Measurements from ENCODE around the gene POLD1. TPM values are rescaled to one million over a fixed set of nuclear protein-coding genes. Genes with fewer than 3 reads are reported as not detected.

POLD1 gene
- total RNA-seq, 6 experiments from 2014 or later: 6.2 to 13.1 (median 9.2) TPM

- no peak for TF ChIP-seq POLR2A (IDR thresholded peaks at IDR 0.05)
- TF ChIP-seq, protein P1, sequence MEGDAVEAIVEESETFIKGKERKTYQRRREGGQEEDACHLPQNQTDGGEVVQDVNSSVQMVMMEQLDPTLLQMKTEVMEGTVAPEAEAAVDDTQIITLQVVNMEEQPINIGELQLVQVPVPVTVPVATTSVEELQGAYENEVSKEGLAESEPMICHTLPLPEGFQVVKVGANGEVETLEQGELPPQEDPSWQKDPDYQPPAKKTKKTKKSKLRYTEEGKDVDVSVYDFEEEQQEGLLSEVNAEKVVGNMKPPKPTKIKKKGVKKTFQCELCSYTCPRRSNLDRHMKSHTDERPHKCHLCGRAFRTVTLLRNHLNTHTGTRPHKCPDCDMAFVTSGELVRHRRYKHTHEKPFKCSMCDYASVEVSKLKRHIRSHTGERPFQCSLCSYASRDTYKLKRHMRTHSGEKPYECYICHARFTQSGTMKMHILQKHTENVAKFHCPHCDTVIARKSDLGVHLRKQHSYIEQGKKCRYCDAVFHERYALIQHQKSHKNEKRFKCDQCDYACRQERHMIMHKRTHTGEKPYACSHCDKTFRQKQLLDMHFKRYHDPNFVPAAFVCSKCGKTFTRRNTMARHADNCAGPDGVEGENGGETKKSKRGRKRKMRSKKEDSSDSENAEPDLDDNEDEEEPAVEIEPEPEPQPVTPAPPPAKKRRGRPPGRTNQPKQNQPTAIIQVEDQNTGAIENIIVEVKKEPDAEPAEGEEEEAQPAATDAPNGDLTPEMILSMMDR (IDR thresholded peaks at IDR 0.05): no peak
- Histone ChIP-seq H3K4me1 (peaks cover 0 to 11% (median 2%) of the 10 kb centered on the region in 4 donors), H3K4me3 (no peak overlapping the region), H3K36me3 (no peaks in the 10 kb centered on the region), H3K27me3 (no peaks in the 10 kb centered on the region), H3K27ac (no peak overlapping the region), H3K9me3 (no peaks in the 10 kb centered on the region)
- intact Hi-C loops (cut with DNase I): no loop called here
- DNase-seq: no peak
- ATAC-seq: no peak
- WGBS (ENCODE audit: insufficient coverage, low coverage, low lambda C conversion rate, missing lambda C conversion rate): 76% methylated on average over 12 of the region's 19 CpGs
Observed at GRCh38 chr19:50433201-50434180, 49.3 kb downstream of the POLD1 start.

GRCh38 chr19:50434525-50434924 lies 50.4 kb downstream of the POLD1 start:
- Histone ChIP-seq H3K4me3 (no peak overlapping the region), H3K4me1 (peaks cover 0 to 11% (median 2%) of the 10 kb centered on the region in 4 donors), H3K27me3 (no peaks in the 10 kb centered on the region), H3K9me3 (no peaks in the 10 kb centered on the region), H3K27ac (no peak overlapping the region), H3K36me3 (no peaks in the 10 kb centered on the region)
- TF ChIP-seq, protein P1 (IDR thresholded peaks at IDR 0.05): no peak
- TF ChIP-seq POLR2A (IDR thresholded peaks at IDR 0.05): no peak
- 34% methylated on average over 3 of the region's 12 CpGs for WGBS (ENCODE audit: insufficient coverage, low coverage, low lambda C conversion rate, missing lambda C conversion rate)
- ATAC-seq: no peak
- intact Hi-C loops (cut with DNase I): no loop called here
- no peak for DNase-seq

DNA sequence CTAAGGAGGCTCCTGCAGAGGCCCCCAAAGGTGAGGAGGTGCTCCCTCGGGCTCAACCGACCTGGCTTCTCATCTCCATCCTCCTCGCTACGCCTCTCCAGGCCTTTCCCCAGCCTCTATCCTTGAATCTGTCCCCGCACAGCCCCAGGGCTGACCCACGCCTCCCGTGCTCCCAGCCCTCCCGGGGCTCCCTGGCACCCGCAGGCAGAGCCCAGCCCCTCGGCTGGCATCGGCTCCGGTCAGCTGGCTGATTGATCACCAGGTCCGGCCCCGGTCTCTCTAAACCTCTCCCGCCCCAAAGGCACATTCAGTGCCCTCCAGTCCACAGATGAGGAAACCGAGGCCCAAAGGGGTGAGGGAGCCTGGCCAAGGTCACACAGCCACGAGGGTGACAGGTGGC lies 51.1 kb downstream of the POLD1 start:
- intact Hi-C loops (cut with DNase I): no loop called here

GRCh38 chr19:50435627-50436026 lies 51.5 kb downstream of the POLD1 start:
- no peaks in the 10 kb centered on the region for H3K27me3 ChIP-seq
- peaks cover 0 to 11% (median 2%) of the 10 kb centered on the region in 4 donors for H3K4me1 ChIP-seq
- no peaks in the 10 kb centered on the region for H3K36me3 ChIP-seq
- DNase-seq: no peak
- TF ChIP-seq, protein P1 (IDR thresholded peaks at IDR 0.05): no peak
- no peak for TF ChIP-seq POLR2A (IDR thresholded peaks at IDR 0.05)
- H3K4me3 ChIP-seq: no peak overlapping the region
- no peak for ATAC-seq
- intact Hi-C loops (cut with DNase I): no loop called here
- no peak overlapping the region for H3K27ac ChIP-seq
- 68% methylated on average over 4 of the region's 12 CpGs for WGBS (ENCODE audit: insufficient coverage, low coverage, low lambda C conversion rate, missing lambda C conversion rate)
- no peaks in the 10 kb centered on the region for H3K9me3 ChIP-seq

More for the DNA sequence above, 51.1 kb downstream of the POLD1 start:
- no peaks in the 10 kb centered on the region for H3K27me3 ChIP-seq
- ATAC-seq: no peak
- 80% methylated on average over 6 of the region's 17 CpGs for WGBS (ENCODE audit: insufficient coverage, low coverage, low lambda C conversion rate, missing lambda C conversion rate)
- no peaks in the 10 kb centered on the region for H3K9me3 ChIP-seq
- H3K27ac ChIP-seq: no peak overlapping the region
- H3K4me3 ChIP-seq: no peak overlapping the region
- peaks cover 0 to 11% (median 2%) of the 10 kb centered on the region in 4 donors for H3K4me1 ChIP-seq
- TF ChIP-seq, protein P1 (IDR thresholded peaks at IDR 0.05): no peak
- TF ChIP-seq POLR2A (IDR thresholded peaks at IDR 0.05): no peak
- no peaks in the 10 kb centered on the region for H3K36me3 ChIP-seq
- no peak for DNase-seq

All from right lobe of liver (tissue), 6 donors.